Measurements from ENCODE around the gene PLCD1.

DNA sequence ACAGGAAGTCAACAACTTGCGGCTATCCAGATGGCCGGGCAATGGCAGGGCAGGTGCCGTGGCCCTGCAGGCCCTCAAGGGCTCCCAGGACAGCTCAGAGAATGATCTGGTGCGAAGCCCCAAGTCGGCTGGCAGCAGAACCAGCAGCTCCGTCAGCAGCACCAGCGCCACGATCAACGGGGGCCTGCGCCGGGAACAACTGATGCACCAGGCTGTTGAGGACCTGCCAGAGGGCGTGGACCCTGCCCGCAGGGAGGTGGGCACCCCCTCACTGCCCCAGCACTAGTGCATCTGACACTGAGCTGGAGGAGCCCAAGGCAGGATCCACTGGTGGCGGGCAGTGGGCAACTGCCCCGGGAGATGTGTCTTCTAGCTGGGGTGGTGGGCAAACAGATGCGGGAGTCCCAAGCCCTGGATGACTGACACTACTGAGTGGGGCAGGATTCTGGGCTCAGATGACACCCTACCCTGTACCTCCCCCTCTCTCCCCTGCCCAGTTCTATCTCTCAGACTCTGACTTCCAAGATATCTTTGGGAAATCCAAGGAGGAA, 22.9 kb downstream of the PLCD1 start:
- TF ChIP-seq CTCF (conservative IDR thresholded peaks at IDR 0.05; ENCODE audit: low read length) (no peak), EZH2phosphoT487 (IDR thresholded peaks at IDR 0.05; ENCODE audit: borderline replicate concordance, low read depth, low read length) (no peak)

Data from OCI-LY7 (cell line).